ENCODE data around the gene ZC3H18.

The ZC3H18 gene

GRCh38 chr16:88549671-88550245, 20.4 kb upstream of the ZC3H18 start:
- Histone ChIP-seq H2AK5ac (ENCODE audit: low read length) (no peak overlapping the region), H3K27ac (ENCODE audit: low read depth, low read length) (no peak overlapping the region), H3K36me3 (ENCODE audit: control insufficient read depth, insufficient read depth, low read length) (no peaks in the 10 kb centered on the region), H4K8ac (ENCODE audit: low read depth, low read length) (no peak overlapping the region), H2BK5ac (ENCODE audit: low read length) (no peak overlapping the region), H3K79me2 (ENCODE audit: control insufficient read depth, insufficient read depth, low read length) (no peaks in the 10 kb centered on the region), H3K79me1 (ENCODE audit: low read length) (no peaks in the 10 kb centered on the region), H3K4me2 (ENCODE audit: low read length) (no peak overlapping the region), H2BK120ac (ENCODE audit: low read depth, low read length) (no peak overlapping the region), H3K4ac (ENCODE audit: low read depth, low read length) (no peak overlapping the region), H4K5ac (ENCODE audit: low read length) (no peak overlapping the region), H3K56ac (ENCODE audit: low read length) (no peak overlapping the region), H3K4me3 (ENCODE audit: low read length) (no peak overlapping the region), H3K23ac (ENCODE audit: low read length) (no peak overlapping the region), H3K9ac (ENCODE audit: low read length) (no peak overlapping the region), H2BK15ac (replicated peaks; ENCODE audit: low read depth) (no peak overlapping the region), H3K27me3 (ENCODE audit: insufficient read depth, low read length, poor library complexity) (peaks cover 10% of the 10 kb centered on the region), H3K18ac (ENCODE audit: low read length) (no peak overlapping the region), H3K4me1 (ENCODE audit: control insufficient read depth, low read depth, low read length) (no peaks in the 10 kb centered on the region)
- no CpG with 5 or more reads among the region's 12 CpGs for WGBS (ENCODE audit: extremely low coverage, insufficient coverage, low lambda C conversion rate)
- no peak for DNase-seq

GRCh38 chr16:88550246-88550661, 19.9 kb upstream of the ZC3H18 start:
- Histone ChIP-seq H3K36me3 (ENCODE audit: control insufficient read depth, insufficient read depth, low read length) (no peaks in the 10 kb centered on the region), H3K4me3 (ENCODE audit: low read length) (no peak overlapping the region), H4K5ac (ENCODE audit: low read length) (no peak overlapping the region), H2BK15ac (replicated peaks; ENCODE audit: low read depth) (no peak overlapping the region), H3K56ac (ENCODE audit: low read length) (no peak overlapping the region), H2BK5ac (ENCODE audit: low read length) (no peak overlapping the region), H2BK120ac (ENCODE audit: low read depth, low read length) (no peak overlapping the region), H2AK5ac (ENCODE audit: low read length) (no peak overlapping the region), H3K23ac (ENCODE audit: low read length) (no peak overlapping the region), H3K79me1 (ENCODE audit: low read length) (no peaks in the 10 kb centered on the region), H3K4ac (ENCODE audit: low read depth, low read length) (no peak overlapping the region), H3K9ac (ENCODE audit: low read length) (no peak overlapping the region), H3K4me1 (ENCODE audit: control insufficient read depth, low read depth, low read length) (no peaks in the 10 kb centered on the region), H4K8ac (ENCODE audit: low read depth, low read length) (no peak overlapping the region), H3K27ac (ENCODE audit: low read depth, low read length) (no peak overlapping the region), H3K79me2 (ENCODE audit: control insufficient read depth, insufficient read depth, low read length) (no peaks in the 10 kb centered on the region), H3K18ac (ENCODE audit: low read length) (no peak overlapping the region), H3K4me2 (ENCODE audit: low read length) (no peak overlapping the region), H3K27me3 (ENCODE audit: insufficient read depth, low read length, poor library complexity) (peaks cover 10% of the 10 kb centered on the region)
- no peak for DNase-seq
- WGBS (ENCODE audit: extremely low coverage, insufficient coverage, low lambda C conversion rate): no CpG with 5 or more reads among the region's 16 CpGs

GRCh38 chr16:88552166-88552565, 18.0 kb upstream of the ZC3H18 start:
- H3K27me3 ChIP-seq (ENCODE audit: insufficient read depth, low read length, poor library complexity): peaks cover 10% of the 10 kb centered on the region
- no peak overlapping the region for H2BK15ac ChIP-seq (replicated peaks; ENCODE audit: low read depth)
- no peak overlapping the region for H2BK120ac ChIP-seq (ENCODE audit: low read depth, low read length)
- no peaks in the 10 kb centered on the region for H3K79me1 ChIP-seq (ENCODE audit: low read length)
- no peak overlapping the region for H2AK5ac ChIP-seq (ENCODE audit: low read length)
- DNase-seq: no peak
- no peak overlapping the region for H4K5ac ChIP-seq (ENCODE audit: low read length)
- H3K4me3 ChIP-seq (ENCODE audit: low read length): no peak overlapping the region
- no peak overlapping the region for H2BK5ac ChIP-seq (ENCODE audit: low read length)
- no peak overlapping the region for H3K9ac ChIP-seq (ENCODE audit: low read length)
- H3K56ac ChIP-seq (ENCODE audit: low read length): no peak overlapping the region
- H3K18ac ChIP-seq (ENCODE audit: low read length): no peak overlapping the region
- H3K79me2 ChIP-seq (ENCODE audit: control insufficient read depth, insufficient read depth, low read length): no peaks in the 10 kb centered on the region
- H4K8ac ChIP-seq (ENCODE audit: low read depth, low read length): no peak overlapping the region
- no peak overlapping the region for H3K27ac ChIP-seq (ENCODE audit: low read depth, low read length)
- WGBS (ENCODE audit: extremely low coverage, insufficient coverage, low lambda C conversion rate): no CpG with 5 or more reads among the region's 10 CpGs
- H3K4ac ChIP-seq (ENCODE audit: low read depth, low read length): no peak overlapping the region
- no peak overlapping the region for H3K23ac ChIP-seq (ENCODE audit: low read length)
- H3K4me1 ChIP-seq (ENCODE audit: control insufficient read depth, low read depth, low read length): no peaks in the 10 kb centered on the region
- H3K4me2 ChIP-seq (ENCODE audit: low read length): no peak overlapping the region
- no peaks in the 10 kb centered on the region for H3K36me3 ChIP-seq (ENCODE audit: control insufficient read depth, insufficient read depth, low read length)

- peaks cover 9% of the 10 kb centered on the region for H3K27me3 ChIP-seq (ENCODE audit: insufficient read depth, low read length, poor library complexity)
- no peaks in the 10 kb centered on the region for H3K36me3 ChIP-seq (ENCODE audit: control insufficient read depth, insufficient read depth, low read length)
- no peak for DNase-seq
- H2AK5ac ChIP-seq (ENCODE audit: low read length): no peak overlapping the region
- H3K18ac ChIP-seq (ENCODE audit: low read length): no peak overlapping the region
- H3K23ac ChIP-seq (ENCODE audit: low read length): no peak overlapping the region
- H2BK5ac ChIP-seq (ENCODE audit: low read length): no peak overlapping the region
- no CpG with 5 or more reads among the region's 13 CpGs for WGBS (ENCODE audit: extremely low coverage, insufficient coverage, low lambda C conversion rate)
- no peak overlapping the region for H2BK15ac ChIP-seq (replicated peaks; ENCODE audit: low read depth)
- no peak overlapping the region for H3K4me3 ChIP-seq (ENCODE audit: low read length)
- no peak overlapping the region for H3K9ac ChIP-seq (ENCODE audit: low read length)
- H3K4me1 ChIP-seq (ENCODE audit: control insufficient read depth, low read depth, low read length): no peaks in the 10 kb centered on the region
- no peak overlapping the region for H2BK120ac ChIP-seq (ENCODE audit: low read depth, low read length)
- no peak overlapping the region for H3K27ac ChIP-seq (ENCODE audit: low read depth, low read length)
- H3K4me2 ChIP-seq (ENCODE audit: low read length): no peak overlapping the region
- no peak overlapping the region for H3K4ac ChIP-seq (ENCODE audit: low read depth, low read length)
- no peak overlapping the region for H4K8ac ChIP-seq (ENCODE audit: low read depth, low read length)
- H3K79me2 ChIP-seq (ENCODE audit: control insufficient read depth, insufficient read depth, low read length): no peaks in the 10 kb centered on the region
- no peak overlapping the region for H3K56ac ChIP-seq (ENCODE audit: low read length)
- H3K79me1 ChIP-seq (ENCODE audit: low read length): no peaks in the 10 kb centered on the region
- H4K5ac ChIP-seq (ENCODE audit: low read length): no peak overlapping the region
Measured at GRCh38 chr16:88552815-88553214, 17.4 kb upstream of the ZC3H18 start.

GRCh38 chr16:88553739-88554138, 16.5 kb upstream of the ZC3H18 start:
- Histone ChIP-seq H3K4me2 (ENCODE audit: low read length) (no peak overlapping the region), H3K4me3 (ENCODE audit: low read length) (no peak overlapping the region), H3K56ac (ENCODE audit: low read length) (no peak overlapping the region), H4K8ac (ENCODE audit: low read depth, low read length) (no peak overlapping the region), H3K79me2 (ENCODE audit: control insufficient read depth, insufficient read depth, low read length) (no peaks in the 10 kb centered on the region), H2BK5ac (ENCODE audit: low read length) (no peak overlapping the region), H3K4me1 (ENCODE audit: control insufficient read depth, low read depth, low read length) (no peaks in the 10 kb centered on the region), H3K23ac (ENCODE audit: low read length) (no peak overlapping the region), H3K27ac (ENCODE audit: low read depth, low read length) (no peak overlapping the region), H3K9ac (ENCODE audit: low read length) (no peak overlapping the region), H2BK120ac (ENCODE audit: low read depth, low read length) (no peak overlapping the region), H3K79me1 (ENCODE audit: low read length) (no peaks in the 10 kb centered on the region), H3K36me3 (ENCODE audit: control insufficient read depth, insufficient read depth, low read length) (no peaks in the 10 kb centered on the region), H3K4ac (ENCODE audit: low read depth, low read length) (no peak overlapping the region), H3K18ac (ENCODE audit: low read length) (no peak overlapping the region), H2AK5ac (ENCODE audit: low read length) (no peak overlapping the region), H3K27me3 (ENCODE audit: insufficient read depth, low read length, poor library complexity) (peaks cover 7% of the 10 kb centered on the region), H4K5ac (ENCODE audit: low read length) (no peak overlapping the region), H2BK15ac (replicated peaks; ENCODE audit: low read depth) (no peak overlapping the region)
- DNase-seq: no peak
- no CpG with 5 or more reads among the region's 16 CpGs for WGBS (ENCODE audit: extremely low coverage, insufficient coverage, low lambda C conversion rate)

GRCh38 chr16:88554711-88555264, 15.4 kb upstream of the ZC3H18 start:
- Histone ChIP-seq H3K4ac (ENCODE audit: low read depth, low read length) (no peak overlapping the region), H2BK5ac (ENCODE audit: low read length) (no peak overlapping the region), H3K79me1 (ENCODE audit: low read length) (no peaks in the 10 kb centered on the region), H3K18ac (ENCODE audit: low read length) (no peak overlapping the region), H3K4me3 (ENCODE audit: low read length) (no peak overlapping the region), H3K4me1 (ENCODE audit: control insufficient read depth, low read depth, low read length) (no peaks in the 10 kb centered on the region), H2AK5ac (ENCODE audit: low read length) (no peak overlapping the region), H3K27me3 (ENCODE audit: insufficient read depth, low read length, poor library complexity) (peaks cover under 1% of the 10 kb centered on the region), H2BK120ac (ENCODE audit: low read depth, low read length) (no peak overlapping the region), H3K56ac (ENCODE audit: low read length) (no peak overlapping the region), H3K36me3 (ENCODE audit: control insufficient read depth, insufficient read depth, low read length) (no peaks in the 10 kb centered on the region), H3K23ac (ENCODE audit: low read length) (no peak overlapping the region), H3K27ac (ENCODE audit: low read depth, low read length) (no peak overlapping the region), H3K4me2 (ENCODE audit: low read length) (no peak overlapping the region), H3K9ac (ENCODE audit: low read length) (no peak overlapping the region), H3K79me2 (ENCODE audit: control insufficient read depth, insufficient read depth, low read length) (no peaks in the 10 kb centered on the region), H4K8ac (ENCODE audit: low read depth, low read length) (no peak overlapping the region), H2BK15ac (replicated peaks; ENCODE audit: low read depth) (no peak overlapping the region), H4K5ac (ENCODE audit: low read length) (no peak overlapping the region)
- WGBS (ENCODE audit: extremely low coverage, insufficient coverage, low lambda C conversion rate): no CpG with 5 or more reads among the region's 15 CpGs
- DNase-seq: no peak
